ENCODE data around the gene DISP2. TPM values are rescaled to one million over a fixed set of nuclear protein-coding genes. Genes with fewer than 3 reads are reported as not detected.

The DISP2 gene
- total and polyA plus RNA-seq, 2 donors = 0.27 to 0.63 TPM

- DNase-seq (ENCODE audit: extremely low spot score) = peak; percentile 84
- under 1% methylated on average over 101 of the region's 103 CpGs for WGBS
- peak within 1 kb of the TSS; percentile 85 for H3K4me3 ChIP-seq (ENCODE audit: low read depth, low read length)
Measured at GRCh38 chr15:40323239-40323952, 34.6 kb upstream of the DISP2 start, which contains the start of gene INAFM2. Gene INAFM2 (plus strand): TSS chr15:40323692. CDS start chr15:40324056, 364 bp downstream.

GRCh38 chr15:40323953-40324937 lies 33.8 kb upstream of the DISP2 start:
- Histone ChIP-seq H3K4me3 (ENCODE audit: low read depth, low read length) (peak overlapping the region; percentile 85), H3K27ac (ENCODE audit: low read depth) (peak overlapping the region; percentile 39), H3K4me1 (ENCODE audit: insufficient read depth) (peaks cover 4% of the 10 kb centered on the region), H3K36me3 (ENCODE audit: insufficient read depth) (no peaks in the 10 kb centered on the region)
- WGBS = under 1% methylated on average over 101 of the region's 101 CpGs
- DNase-seq (ENCODE audit: extremely low spot score) = no peak

More at GRCh38 chr15:40323239-40323952, 34.6 kb upstream of the DISP2 start, which contains the start of gene INAFM2:
- Histone ChIP-seq H3K4me1 (ENCODE audit: insufficient read depth) (peaks cover 4% of the 10 kb centered on the region), H3K36me3 (ENCODE audit: insufficient read depth) (no peaks in the 10 kb centered on the region), H3K27ac (ENCODE audit: low read depth) (peak within 1 kb of the TSS; percentile 39)

- Histone ChIP-seq H3K27ac (ENCODE audit: low read depth) (no peak overlapping the region), H3K4me3 (ENCODE audit: low read depth, low read length) (peak overlapping the region; percentile 85), H3K4me1 (ENCODE audit: insufficient read depth) (peaks cover 4% of the 10 kb centered on the region), H3K36me3 (ENCODE audit: insufficient read depth) (no peaks in the 10 kb centered on the region)
- no peak for DNase-seq (ENCODE audit: extremely low spot score)
- WGBS = 68% methylated on average over 2 of the region's 2 CpGs
Measured at GRCh38 chr15:40325188-40325587, 32.8 kb upstream of the DISP2 start.

GRCh38 chr15:40325700-40326099 lies 32.3 kb upstream of the DISP2 start:
- WGBS = 88% methylated on average over 2 of the region's 2 CpGs
- no peaks in the 10 kb centered on the region for H3K36me3 ChIP-seq (ENCODE audit: insufficient read depth)
- H3K4me3 ChIP-seq (ENCODE audit: low read depth, low read length) = no peak overlapping the region
- H3K4me1 ChIP-seq (ENCODE audit: insufficient read depth) = peaks cover 4% of the 10 kb centered on the region
- DNase-seq (ENCODE audit: extremely low spot score) = no peak
- no peak overlapping the region for H3K27ac ChIP-seq (ENCODE audit: low read depth)

- 50% methylated on average over 6 of the region's 6 CpGs for WGBS
- no peaks in the 10 kb centered on the region for H3K36me3 ChIP-seq (ENCODE audit: insufficient read depth)
- peaks cover 4% of the 10 kb centered on the region for H3K4me1 ChIP-seq (ENCODE audit: insufficient read depth)
- DNase-seq (ENCODE audit: extremely low spot score) = no peak
- H3K27ac ChIP-seq (ENCODE audit: low read depth) = no peak overlapping the region
- no peak overlapping the region for H3K4me3 ChIP-seq (ENCODE audit: low read depth, low read length)
Measured at GRCh38 chr15:40327457-40327856, 30.6 kb upstream of the DISP2 start.

- no peaks in the 10 kb centered on the region for H3K36me3 ChIP-seq (ENCODE audit: insufficient read depth)
- no peak for DNase-seq (ENCODE audit: extremely low spot score)
- H3K4me1 ChIP-seq (ENCODE audit: insufficient read depth) = peaks cover 4% of the 10 kb centered on the region
- H3K27ac ChIP-seq (ENCODE audit: low read depth) = no peak overlapping the region
- WGBS = 47% methylated on average over 3 of the region's 3 CpGs
- no peak overlapping the region for H3K4me3 ChIP-seq (ENCODE audit: low read depth, low read length)
Measured at GRCh38 chr15:40328176-40328575, 29.8 kb upstream of the DISP2 start.

GRCh38 chr15:40328751-40329150 lies 29.3 kb upstream of the DISP2 start:
- Histone ChIP-seq H3K27ac (ENCODE audit: low read depth) (no peak overlapping the region), H3K4me1 (ENCODE audit: insufficient read depth) (peaks cover 4% of the 10 kb centered on the region), H3K4me3 (ENCODE audit: low read depth, low read length) (no peak overlapping the region), H3K36me3 (ENCODE audit: insufficient read depth) (no peaks in the 10 kb centered on the region)
- WGBS = 69% methylated on average over 5 of the region's 5 CpGs
- no peak for DNase-seq (ENCODE audit: extremely low spot score)

GRCh38 chr15:40329804-40330203 lies 28.2 kb upstream of the DISP2 start:
- peaks cover 2% of the 10 kb centered on the region for H3K4me1 ChIP-seq (ENCODE audit: insufficient read depth)
- whole genome bisulfite sequencing = 83% methylated on average over 7 of the region's 7 CpGs
- no peak overlapping the region for H3K4me3 ChIP-seq (ENCODE audit: low read depth, low read length)
- H3K36me3 ChIP-seq (ENCODE audit: insufficient read depth) = no peaks in the 10 kb centered on the region
- H3K27ac ChIP-seq (ENCODE audit: low read depth) = no peak overlapping the region
- DNase-seq (ENCODE audit: extremely low spot score) = no peak

GRCh38 chr15:40330368-40330836 lies 27.6 kb upstream of the DISP2 start:
- no peaks in the 10 kb centered on the region for H3K36me3 ChIP-seq (ENCODE audit: insufficient read depth)
- no peak for DNase-seq (ENCODE audit: extremely low spot score)
- H3K4me1 ChIP-seq (ENCODE audit: insufficient read depth) = peaks cover 2% of the 10 kb centered on the region
- 44% methylated on average over 5 of the region's 5 CpGs for WGBS
- H3K4me3 ChIP-seq (ENCODE audit: low read depth, low read length) = no peak overlapping the region
- H3K27ac ChIP-seq (ENCODE audit: low read depth) = no peak overlapping the region

GRCh38 chr15:40331026-40331425 lies 27.0 kb upstream of the DISP2 start:
- no peak overlapping the region for H3K27ac ChIP-seq (ENCODE audit: low read depth)
- no peak overlapping the region for H3K4me3 ChIP-seq (ENCODE audit: low read depth, low read length)
- peaks cover under 1% of the 10 kb centered on the region for H3K4me1 ChIP-seq (ENCODE audit: insufficient read depth)
- DNase-seq (ENCODE audit: extremely low spot score) = no peak
- WGBS = 95% methylated on average over 7 of the region's 7 CpGs
- H3K36me3 ChIP-seq (ENCODE audit: insufficient read depth) = no peaks in the 10 kb centered on the region

- 95% methylated on average over 7 of the region's 7 CpGs for WGBS
- Histone ChIP-seq H3K36me3 (ENCODE audit: insufficient read depth) (no peaks in the 10 kb centered on the region), H3K4me1 (ENCODE audit: insufficient read depth) (no peaks in the 10 kb centered on the region), H3K27ac (ENCODE audit: low read depth) (no peak overlapping the region), H3K4me3 (ENCODE audit: low read depth, low read length) (no peak overlapping the region)
- DNase-seq (ENCODE audit: extremely low spot score) = no peak
Measured at GRCh38 chr15:40331637-40332036, 26.4 kb upstream of the DISP2 start.

- Histone ChIP-seq H3K27ac (ENCODE audit: low read depth) (no peak overlapping the region), H3K4me3 (ENCODE audit: low read depth, low read length) (no peak overlapping the region), H3K36me3 (ENCODE audit: insufficient read depth) (no peaks in the 10 kb centered on the region), H3K4me1 (ENCODE audit: insufficient read depth) (no peaks in the 10 kb centered on the region)
- no peak for DNase-seq (ENCODE audit: extremely low spot score)
- 84% methylated on average over 8 of the region's 8 CpGs for WGBS
Measured at GRCh38 chr15:40332113-40332781, 25.8 kb upstream of the DISP2 start.

- DNase-seq (ENCODE audit: extremely low spot score) = no peak
- peaks cover 3% of the 10 kb centered on the region for H3K4me1 ChIP-seq (ENCODE audit: insufficient read depth)
- peaks cover 2% of the 10 kb centered on the region for H3K36me3 ChIP-seq (ENCODE audit: insufficient read depth)
- WGBS = 12% methylated on average over 12 of the region's 12 CpGs
- H3K27ac ChIP-seq (ENCODE audit: low read depth) = peak overlapping the region; percentile 71
- no peak overlapping the region for H3K4me3 ChIP-seq (ENCODE audit: low read depth, low read length)
Measured at GRCh38 chr15:40333922-40334492, 24.0 kb upstream of the DISP2 start.
